Left renal cortex interstitium (tissue), 4 donors: ENCODE measurements around the gene ALOX12. TPM values are rescaled to one million over a fixed set of nuclear protein-coding genes. Genes with fewer than 3 reads are reported as not detected.
A peak's percentile ranks its signal among the peaks of the same experiment; 100 is the strongest.

Source experiments
- DNase-seq, 4 donors: peaks; one replicate each; pipeline ENCODE4 v3.0.0-alpha.2; 2013; ENCODE audit warnings: low read depth in 4 of 4, low spot score in 2 of 4, missing footprints in 1 of 4
- polyA plus RNA-seq, 4 donors: library from polyadenylated mRNA; unstranded; fragments of 120-200 nt; gene quantifications; one replicate each; pipeline ENCODE4 v1.2.1, GENCODE V29; 2013; ENCODE audit not compliant: insufficient read length in 4 of 4

ALOX12 gene
- polyA plus RNA-seq, 4 donors = 1.5 to 3.8 (median 2.7) TPM

DNA sequence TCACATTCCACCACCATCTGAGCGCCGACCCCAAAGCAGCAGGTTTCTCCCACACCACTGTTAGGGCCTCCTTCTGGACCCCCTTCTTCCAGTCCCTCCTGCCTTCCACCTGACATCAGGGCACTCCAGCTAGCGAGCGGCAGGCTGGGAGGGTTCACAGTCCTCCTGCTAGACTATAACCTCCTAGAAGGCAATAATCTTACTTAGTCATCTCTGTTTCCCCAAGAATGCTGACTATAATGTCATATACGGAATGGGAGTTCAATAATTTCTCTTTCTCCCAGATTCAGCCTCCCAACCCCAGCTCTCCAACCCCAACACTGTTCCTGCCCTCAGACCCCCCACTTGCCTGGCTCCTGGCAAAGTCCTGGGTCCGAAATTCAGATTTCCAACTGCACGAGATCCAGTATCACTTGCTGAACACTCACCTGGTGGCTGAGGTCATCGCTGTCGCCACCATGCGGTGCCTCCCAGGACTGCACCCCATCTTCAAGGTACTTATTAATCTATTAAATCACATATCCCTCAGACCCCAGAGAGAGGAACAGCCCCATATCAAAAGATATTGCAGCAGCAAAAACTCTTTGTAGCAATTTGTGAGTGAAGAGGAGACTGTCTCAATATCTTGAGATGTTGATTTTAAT, 5.6 kb downstream of the ALOX12 start:
- DNase-seq = no peak

DNA sequence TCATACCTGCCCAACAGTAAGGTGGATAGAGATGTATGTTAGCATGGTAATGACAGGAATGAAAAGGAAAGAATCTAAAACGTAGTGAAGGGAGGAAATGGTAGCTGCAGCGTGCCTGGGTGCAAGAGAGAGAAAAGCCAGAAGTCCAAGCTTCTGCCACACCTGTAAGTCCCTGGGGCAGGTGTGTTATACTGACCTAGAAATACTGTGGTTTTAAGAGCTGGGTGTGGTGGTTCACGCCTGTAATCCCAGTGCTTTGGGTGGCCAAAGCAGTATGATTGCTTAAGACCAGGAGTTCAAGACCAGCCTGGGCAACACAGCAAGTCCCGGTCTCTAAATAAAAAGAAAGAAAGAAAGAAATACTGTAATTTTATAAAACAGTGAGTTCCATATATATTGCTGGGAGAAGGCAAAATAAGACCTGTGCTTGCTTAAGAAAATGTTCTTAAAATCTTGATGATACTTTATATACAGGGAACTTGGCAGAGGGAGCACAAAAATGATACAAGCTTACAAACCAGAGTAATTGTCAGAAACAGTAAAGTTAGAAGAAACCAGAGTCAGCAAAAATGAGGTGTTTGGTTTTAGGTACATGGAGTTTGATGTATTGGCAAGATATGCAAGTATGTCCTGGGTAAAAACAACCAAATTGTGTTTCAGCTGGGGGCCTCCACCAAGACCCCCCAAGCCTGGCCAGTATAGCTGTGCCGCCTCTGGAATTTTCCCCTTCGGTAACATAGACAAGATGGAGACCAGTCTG, 6.6 kb downstream of the ALOX12 start:
- no peak for DNase-seq

DNA sequence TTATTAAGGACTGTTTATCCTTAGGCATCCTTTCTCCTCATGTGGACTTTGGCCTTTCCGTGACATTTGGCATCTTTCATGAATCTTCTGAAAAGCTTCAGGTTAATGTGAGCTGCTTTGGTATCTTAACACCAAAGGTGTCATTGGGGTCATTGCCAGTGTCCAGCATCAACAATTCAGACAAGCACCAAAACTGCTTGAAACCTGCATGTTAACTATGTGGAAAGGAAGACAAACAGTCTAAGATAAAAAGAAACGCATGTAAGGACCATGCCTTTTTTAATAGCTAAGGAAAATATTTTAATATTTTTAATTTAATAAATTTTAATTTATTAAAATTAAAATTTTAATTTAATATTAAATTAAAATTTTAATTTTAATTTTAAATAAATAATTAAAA, 7.9 kb downstream of the ALOX12 start:
- DNase-seq = no peak

DNA sequence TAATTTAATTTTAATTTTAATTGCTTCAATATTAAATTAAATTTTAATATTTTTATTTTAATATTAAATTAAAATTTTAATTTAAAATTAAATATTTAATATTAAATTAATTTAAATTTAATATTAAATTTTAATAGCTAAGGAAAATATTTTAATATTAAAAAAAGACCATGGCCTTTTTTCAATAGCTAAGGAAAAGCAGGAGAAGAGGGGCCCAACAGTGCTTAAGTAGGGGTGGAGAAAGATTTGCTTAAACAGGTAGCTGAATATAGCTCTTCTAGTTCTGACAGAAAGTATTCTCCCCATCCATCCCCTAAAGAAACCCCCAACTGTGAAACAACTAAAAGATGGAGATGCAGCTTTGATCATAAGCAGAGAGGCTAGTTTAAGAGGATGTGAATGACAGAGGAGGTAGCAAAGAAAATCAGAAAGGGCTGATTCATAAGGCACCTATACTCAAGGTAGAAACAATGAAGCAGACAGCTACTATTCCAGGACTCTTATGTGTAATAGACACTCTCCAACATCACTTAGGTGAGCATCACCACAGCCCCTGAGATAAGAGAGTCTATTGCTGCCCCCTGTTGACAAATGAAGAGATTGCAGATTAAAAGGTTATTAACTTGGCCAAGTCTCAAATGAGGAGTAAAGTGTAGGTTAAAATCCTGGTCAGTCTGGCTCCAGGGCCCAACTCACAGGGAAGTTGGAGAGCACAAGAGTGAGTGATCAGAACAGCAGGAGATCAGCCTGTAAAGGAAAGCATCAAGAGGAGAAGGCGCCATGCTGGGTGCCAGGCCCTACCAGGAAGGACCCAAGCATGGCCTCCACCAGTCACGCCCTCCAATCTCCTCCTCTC, 8.8 kb downstream of the ALOX12 start:
- peak in 1 of 4 donors; percentile 73 for DNase-seq

DNA sequence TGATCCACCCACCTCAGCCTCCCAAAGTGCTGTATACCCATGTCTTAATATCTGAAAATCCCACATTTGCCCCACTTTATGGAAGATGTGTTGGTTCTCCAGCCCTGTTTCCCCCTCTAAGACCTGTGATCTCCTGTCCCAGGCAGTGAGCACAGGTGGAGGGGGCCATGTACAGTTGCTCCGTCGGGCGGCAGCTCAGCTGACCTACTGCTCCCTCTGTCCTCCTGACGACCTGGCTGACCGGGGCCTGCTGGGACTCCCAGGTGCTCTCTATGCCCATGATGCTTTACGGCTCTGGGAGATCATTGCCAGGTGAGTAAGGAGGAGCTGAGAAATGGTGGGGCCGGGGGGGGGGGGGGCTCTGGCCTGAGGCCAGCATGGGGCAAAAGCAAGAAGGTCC, 9.9 kb downstream of the ALOX12 start:
- no peak for DNase-seq

DNA sequence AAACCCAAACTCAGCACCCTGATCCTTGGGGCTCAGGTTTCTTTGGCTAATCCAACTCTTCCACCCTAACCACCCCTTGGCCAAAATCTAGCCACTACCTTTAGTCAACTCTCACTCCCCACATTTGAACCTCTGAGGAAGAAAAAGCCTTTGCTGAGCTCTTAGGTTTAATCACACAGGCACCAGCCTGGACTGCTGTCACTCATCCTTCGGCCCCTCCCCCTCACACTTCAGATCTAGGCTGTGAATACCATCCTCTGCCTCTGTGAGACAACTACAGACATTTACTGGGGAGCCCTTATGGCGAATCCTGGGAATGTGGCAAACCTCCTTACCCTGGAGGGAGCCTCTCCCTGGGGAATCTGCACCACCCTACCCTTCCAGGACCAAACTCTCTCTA, 11.3 kb downstream of the ALOX12 start:
- DNase-seq = no peak

DNA sequence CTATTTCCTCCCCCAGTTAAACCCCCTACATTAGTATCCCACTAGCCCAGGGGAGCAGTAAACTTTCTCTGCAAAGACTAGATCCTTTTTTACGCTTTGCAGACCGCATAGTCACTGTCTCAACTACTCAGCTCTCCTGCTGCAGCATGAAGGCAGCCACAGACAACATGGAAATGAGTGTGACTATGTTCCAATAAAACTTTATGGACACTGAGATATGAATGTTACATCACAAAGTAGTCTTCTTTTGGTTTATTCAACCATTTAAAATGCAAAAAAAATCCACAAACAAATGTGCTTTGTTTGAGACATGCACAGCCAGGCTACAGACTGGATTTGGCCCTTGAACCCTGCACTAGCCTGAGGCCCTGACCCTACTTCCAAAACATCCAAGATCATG, 14.7 kb downstream of the ALOX12 start:
- DNase-seq = no peak

DNA sequence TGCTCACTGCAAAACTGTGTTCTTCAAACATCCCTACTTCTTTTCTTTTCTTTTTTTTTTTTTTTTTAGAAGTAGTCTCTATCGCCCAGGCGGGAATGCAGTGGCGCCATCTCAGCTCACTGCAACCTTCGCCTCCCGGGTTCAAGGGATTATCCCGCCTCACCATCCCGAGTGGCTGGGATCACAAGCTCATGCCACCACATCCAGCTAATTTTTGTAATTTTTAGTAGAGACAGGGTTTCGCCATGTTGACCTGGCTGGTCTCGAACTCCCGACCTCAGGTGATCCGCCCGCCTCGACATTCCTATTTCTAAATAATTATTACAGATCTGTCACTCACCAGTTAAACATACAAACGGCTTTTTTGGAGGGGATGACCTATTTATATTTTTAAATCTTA, 15.6 kb downstream of the ALOX12 start:
- DNase-seq = no peak

DNA sequence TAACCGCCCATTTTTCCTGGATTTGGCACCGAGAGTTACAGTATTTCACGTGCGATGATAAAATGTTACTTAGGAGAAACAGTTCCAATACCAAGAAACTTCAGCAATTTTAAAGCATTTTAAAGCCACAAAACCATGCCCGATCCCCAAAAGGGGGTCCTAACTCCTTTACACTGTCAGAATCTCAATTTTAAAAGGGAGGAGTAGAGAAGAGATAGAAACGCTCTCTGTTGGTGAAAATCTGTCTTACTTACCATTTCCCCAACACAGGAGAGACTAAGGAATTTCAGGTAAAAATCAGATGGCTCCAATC, 16.0 kb downstream of the ALOX12 start:
- DNase-seq = no peak

DNA sequence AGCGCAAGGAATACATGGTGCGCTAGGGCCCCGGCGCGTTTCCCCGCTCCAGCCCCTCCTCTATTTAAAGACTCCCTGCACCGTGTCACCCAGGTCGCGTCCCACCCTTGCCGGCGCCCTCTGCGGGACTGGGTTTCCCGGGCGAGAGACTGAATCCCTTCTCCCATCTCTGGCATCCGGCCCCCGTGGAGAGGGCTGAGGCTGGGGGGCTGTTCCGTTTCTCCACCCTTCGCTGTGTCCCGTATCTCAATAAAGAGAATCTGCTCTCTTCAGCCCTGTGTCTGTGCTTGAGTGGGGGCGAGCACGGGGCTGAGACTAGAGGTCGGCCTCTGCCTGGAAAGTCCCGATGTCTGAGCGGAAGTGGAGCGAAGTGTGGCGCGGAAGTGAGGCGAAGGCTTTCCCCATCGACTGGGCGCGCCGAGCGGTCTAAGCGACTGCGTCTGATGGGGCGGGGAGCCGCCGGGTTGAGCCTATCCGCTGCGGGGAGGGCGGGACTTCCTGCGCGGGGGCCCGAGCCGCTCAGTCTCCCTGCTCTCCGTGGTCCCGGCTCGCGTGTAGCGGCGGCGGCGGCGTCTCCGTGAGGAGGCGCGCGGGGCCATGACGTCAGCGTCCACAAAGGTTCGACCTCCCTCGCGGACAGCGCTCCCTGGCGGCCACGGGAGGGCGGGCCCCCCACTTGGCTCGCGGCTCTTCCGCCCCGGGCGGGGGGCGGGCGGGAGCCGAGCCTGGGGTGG, 18.6 kb downstream of the ALOX12 start:
- DNase-seq = peak in 3 of 4 donors; percentile 84 to 88 (median 85)

DNA sequence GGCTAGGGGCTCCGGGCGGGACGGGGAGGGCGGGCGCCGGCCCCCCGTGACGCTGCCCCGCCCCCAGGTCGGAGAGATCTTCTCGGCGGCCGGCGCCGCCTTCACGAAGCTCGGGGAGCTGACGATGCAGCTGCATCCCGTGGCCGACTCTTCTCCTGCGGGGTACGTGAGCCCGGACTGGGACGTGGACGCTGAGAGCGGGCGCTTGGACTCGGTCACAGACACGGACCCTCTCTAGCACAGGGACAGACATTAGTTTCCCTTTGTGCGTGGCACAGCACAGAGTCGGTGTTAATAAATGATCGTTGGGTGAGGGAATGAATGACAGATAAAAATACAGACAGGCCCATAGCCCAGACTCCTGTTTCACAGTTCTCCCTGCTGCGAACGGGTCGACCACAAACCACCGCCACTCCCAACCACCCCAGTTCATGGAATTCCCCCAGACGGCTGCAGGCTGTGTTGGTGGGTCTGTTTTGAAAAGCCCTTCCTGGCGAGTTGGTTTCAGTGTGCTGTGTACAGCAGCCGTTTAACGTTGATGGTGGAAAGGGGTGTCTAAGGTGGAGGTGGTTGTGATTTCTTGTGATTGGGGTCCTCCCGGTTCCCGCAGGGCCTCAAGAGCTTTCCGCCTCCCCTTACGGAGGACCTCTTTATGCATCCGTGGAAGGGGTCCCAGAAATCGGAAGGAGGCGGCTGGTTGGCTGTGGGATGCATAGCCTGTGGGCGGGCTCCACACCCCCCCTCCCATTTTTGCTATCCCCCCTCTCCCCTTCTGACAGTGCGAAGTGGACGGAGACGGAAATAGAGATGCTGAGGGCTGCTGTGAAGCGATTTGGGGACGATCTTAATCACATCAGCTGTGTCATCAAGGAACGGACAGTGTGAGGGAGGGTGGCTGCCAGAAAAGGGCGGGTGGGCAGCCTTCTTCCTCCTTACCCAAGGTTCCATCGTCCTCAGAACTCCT, 19.4 kb downstream of the ALOX12 start:
- no peak for DNase-seq

DNA sequence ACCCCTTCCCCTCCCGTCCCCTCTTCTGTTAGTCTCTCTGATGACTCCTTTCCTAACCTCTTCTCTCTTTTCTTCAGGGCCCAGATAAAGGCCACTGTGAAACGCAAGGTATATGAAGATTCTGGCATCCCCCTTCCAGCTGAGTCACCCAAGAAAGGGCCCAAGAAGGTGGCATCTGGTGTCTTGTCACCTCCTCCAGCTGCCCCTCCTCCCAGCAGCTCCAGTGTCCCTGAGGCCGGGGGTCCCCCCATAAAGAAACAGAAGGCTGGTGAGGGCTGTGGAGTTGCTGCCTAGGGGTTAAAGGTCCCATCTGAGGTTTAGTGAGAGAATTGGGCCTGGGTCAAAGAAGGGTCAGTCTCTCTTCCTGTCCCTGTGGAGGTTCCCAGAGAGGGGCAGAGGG, 20.6 kb downstream of the ALOX12 start:
- no peak for DNase-seq

DNA sequence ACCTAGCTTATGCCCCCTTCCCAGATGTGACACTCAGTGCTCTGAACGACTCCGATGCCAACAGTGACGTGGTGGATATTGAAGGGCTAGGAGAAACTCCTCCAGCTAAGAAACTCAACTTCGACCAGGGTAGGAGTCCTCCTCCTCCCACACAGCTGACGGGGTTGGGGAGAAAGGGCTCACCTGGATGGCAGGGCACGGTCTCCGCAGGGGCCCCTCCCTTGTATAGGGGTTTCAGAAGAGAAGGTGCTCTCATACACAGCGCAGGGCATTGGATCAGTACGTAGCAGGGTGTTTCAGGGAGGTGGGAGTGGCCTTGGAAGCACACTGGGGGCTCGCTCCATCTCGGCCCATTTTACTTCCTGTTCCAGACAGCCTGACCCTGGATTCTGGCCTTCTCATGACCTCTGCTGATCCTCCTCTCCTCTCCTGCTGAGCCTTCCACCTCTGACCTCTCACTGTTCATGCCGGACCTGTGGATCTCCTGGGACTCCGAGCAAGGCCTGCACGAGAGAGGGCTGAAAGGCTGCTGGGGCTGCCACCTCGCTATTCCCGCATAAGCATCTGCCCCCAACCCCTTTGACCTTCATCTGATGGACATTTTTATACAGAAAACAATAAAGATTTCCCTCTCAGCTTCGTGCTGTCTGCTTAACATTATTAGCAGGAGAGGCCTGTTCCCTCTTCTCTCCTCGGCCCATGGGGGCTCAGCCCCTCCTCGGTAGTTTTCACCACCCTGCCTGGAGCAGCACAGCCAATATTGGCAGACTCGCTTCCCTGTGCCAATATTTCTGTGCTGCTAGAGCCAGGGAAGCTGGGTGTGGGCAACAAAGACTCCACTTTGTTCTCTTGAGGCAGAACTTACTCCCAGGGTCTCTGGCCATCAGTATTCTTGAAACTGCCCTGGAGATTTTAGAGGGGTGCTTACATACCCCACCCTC, 21.3 kb downstream of the ALOX12 start:
- DNase-seq = no peak

DNA sequence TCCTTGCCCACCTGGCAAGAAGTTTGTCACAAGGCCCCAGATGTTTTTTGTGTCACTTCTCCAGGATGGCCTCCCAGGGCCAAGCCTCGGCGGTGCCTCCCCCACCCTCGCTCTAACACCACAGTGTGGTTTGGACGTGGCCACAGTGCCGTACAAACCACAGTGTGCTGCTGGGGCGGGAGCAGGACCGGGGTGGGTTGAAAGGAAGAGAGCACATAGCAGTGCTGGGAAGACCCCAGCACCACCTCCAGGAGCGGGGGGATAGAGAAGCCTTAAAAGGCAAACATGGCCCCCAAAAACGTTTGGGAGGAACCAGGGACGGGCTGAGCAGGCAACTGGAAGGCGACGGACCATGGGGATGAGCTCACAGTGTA, 22.0 kb downstream of the ALOX12 start:
- DNase-seq = no peak

DNA sequence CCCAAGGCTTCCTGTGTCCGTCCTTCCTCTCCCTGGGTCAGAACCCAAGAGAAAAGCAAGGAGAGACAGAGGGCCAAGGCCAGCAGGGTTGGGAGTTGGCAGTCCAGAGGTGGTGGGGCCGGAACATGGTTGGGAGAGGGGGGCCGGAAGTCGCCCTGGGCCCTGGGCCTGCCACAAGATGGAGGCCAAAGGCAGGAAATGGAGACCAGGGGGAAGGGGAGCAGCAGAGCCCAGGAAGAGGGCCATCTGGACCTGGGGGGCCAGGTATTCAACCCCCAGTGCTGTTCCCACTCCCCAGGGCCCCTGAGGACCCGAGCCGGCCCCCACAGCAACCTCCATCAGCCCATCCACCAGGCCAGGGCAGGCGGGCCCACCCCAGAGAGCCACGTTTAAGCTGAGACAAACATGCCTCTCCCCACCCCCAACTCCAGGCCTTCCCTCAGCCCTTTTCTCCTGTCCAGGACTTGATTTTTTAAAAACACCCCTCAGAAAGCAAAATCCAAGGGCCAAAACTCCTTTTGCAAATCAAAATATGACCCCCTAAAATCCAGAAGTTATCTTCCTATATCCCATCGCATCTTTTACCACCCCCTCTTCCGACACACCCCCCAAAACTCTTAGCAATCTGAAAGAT, 22.6 kb downstream of the ALOX12 start:
- DNase-seq = no peak

DNA sequence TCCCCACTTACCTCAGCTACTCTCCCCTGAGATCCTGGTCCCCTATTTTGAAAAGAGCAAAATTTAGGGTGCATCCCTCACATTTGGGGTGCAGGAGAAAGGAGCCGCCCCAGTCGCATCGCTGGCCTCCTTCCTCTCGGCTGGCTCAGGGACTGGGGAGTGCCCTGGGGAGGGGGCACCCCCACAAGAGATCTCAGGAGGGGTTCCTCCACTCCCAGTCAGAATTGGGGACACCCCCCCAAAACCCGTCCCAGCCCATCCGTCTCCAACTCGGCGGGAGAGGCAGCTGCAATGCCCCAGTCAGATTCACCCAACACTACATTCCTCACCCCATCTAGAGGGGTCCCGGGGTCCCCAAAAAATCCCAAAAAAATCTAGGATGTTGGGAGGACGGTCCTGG, 23.5 kb downstream of the ALOX12 start:
- DNase-seq = no peak

DNA sequence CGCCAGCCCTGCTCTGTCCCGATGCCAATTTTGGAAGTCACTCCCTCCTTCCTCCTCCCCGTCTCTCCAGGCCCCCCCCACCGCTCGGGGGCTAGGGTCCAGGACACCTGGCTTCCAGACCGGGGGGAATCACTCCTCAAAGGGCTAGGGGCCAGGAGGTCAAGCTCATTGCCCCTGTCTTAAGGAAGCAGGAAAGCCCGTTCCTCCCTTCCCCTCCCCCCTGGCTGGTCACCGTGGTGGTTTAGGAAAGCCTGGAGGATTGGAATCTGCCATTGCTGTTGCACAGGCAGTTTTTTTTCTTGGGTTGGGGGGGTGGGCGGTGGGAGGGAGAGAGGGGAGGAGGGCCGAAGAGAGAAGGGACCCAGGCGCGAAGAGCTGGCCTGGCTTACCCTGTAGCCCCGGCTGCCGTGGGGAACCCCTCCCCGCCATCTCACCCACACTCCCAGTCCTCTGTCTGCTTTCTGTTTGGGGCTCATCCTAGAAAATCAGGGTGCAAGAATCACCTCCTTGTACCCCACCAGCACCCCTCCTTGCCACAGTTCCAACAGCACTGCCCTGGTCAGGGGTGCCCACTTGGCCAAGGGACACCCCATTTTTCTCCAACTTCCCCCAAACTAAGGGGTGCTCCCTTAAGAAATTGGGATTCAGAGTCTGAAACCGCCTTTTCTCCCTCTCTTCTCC, 24.1 kb downstream of the ALOX12 start:
- no peak for DNase-seq
